Fibroblast of mammary gland (primary cell): ENCODE results near the gene PDZRN3.

Source experiments
- DNase-seq: peaks from one replicate; pipeline ENCODE4 v3.0.0-alpha.2; 2010; ENCODE audit warnings: low read depth
- H3K4me3 ChIP-seq: 2 replicates; pipeline ENCODE4 v1.5.1; 2011; ENCODE audit warnings: low read depth, mild to moderate bottlenecking, low read length, moderate library complexity; ENCODE audit not compliant: control insufficient read depth
- TF ChIP-seq, protein P1 (sequence below): conservative IDR thresholded peaks from 2 replicates; pipeline ENCODE4 v1.5.1; 2011; ENCODE audit warnings: low read depth, low read length, inconsistent platforms; ENCODE audit not compliant: control insufficient read depth, insufficient read depth

PDZRN3 gene

DNA sequence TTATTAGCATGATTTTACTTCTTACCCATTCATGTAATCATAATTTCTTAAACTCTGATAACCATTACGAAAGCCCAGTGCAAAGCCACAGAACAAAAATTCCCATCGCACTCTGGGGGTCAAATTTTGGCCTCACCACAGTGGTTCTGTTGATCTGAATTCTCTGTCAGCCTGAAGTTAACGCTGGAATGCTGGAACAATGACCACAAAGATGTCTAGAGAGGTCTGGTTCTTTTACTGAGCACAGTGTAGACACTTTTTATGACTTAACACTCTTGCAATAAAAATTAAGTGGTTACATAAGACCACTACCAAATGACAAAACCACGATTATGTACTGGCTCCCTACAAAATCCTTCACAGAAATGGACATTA, 94.7 kb downstream of the PDZRN3 start:
- H3K4me3 ChIP-seq: no peak overlapping the region
- DNase-seq: peak; percentile 72
- TF ChIP-seq, protein P1, sequence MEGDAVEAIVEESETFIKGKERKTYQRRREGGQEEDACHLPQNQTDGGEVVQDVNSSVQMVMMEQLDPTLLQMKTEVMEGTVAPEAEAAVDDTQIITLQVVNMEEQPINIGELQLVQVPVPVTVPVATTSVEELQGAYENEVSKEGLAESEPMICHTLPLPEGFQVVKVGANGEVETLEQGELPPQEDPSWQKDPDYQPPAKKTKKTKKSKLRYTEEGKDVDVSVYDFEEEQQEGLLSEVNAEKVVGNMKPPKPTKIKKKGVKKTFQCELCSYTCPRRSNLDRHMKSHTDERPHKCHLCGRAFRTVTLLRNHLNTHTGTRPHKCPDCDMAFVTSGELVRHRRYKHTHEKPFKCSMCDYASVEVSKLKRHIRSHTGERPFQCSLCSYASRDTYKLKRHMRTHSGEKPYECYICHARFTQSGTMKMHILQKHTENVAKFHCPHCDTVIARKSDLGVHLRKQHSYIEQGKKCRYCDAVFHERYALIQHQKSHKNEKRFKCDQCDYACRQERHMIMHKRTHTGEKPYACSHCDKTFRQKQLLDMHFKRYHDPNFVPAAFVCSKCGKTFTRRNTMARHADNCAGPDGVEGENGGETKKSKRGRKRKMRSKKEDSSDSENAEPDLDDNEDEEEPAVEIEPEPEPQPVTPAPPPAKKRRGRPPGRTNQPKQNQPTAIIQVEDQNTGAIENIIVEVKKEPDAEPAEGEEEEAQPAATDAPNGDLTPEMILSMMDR: no peak

DNA sequence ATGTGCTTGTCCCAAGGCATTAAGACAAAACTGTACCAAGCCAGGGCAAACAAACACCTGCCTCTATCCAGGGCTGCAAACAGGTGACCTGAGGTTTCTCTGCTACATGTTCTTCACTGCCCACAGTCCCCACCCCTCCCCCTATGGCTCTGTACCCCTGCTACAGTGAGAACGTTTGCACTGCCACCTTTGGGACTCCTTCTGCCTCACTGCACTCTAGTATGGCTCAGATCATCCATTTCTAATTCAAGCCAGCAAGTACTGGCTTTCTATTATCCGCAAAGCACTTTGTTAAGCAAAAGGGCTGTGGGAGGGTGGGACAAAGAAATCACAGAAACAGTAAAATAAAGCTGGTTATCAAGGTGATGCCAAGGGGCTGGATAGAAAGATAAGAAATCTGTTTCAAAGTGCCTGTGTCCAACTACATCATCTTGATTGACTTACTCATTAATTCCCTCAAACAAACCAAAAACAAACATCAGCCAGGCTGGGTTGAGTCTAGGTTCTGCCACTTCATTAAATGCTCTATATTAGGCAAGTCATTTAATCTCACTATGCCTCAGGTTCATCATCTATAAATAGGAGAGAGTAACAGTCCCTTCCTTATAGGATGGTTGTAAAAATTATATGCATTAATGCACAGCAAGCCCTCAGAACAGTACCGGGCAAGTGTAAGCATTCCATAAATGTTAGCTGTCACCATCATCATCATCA, 95.3 kb downstream of the PDZRN3 start:
- DNase-seq: no peak
- TF ChIP-seq, protein P1: no peak
- H3K4me3 ChIP-seq: no peak overlapping the region

DNA sequence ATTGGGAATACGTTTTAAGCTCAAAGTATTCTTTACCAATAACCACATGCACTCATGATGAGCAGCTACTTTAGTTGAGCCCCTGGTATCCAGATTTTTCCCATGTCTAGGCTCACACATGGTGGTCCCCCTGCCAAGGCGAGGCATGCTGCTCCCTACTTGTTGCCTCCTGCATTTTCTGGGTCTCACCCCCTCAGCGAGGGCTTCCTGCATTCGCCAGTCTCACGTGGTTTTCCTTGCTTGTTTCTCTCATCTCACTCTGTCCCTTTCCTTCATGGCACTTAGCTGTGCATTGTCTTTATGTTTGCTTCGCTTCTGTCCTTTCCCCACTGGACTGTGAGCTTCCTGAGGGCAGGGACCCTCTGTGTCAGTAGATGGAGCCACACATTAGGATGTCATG, 99.2 kb downstream of the PDZRN3 start:
- no peak for DNase-seq

DNA sequence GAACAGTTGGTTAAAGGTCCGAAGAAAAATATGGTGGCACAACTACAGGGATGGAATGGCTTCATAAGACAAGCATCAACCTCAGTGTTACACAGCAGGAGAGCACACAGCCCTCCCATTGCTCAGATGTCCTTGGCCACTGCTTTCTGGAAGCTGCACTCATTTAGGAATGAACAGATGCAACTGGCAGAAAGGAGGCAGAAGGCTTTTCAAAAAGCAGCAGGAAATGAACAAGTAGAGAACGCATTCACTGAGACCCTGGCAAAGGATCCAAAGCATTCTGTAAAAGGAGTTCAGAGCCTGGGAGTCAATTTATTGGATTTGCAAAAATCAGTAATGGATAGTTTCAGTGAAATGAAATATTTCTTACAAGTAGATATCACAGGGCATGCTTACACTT, 101.1 kb downstream of the PDZRN3 start:
- TF ChIP-seq, protein P1: no peak
- no peak overlapping the region for H3K4me3 ChIP-seq
- DNase-seq: no peak

More for the DNA sequence above, 99.2 kb downstream of the PDZRN3 start:
- TF ChIP-seq, protein P1: no peak
- no peak overlapping the region for H3K4me3 ChIP-seq

DNA sequence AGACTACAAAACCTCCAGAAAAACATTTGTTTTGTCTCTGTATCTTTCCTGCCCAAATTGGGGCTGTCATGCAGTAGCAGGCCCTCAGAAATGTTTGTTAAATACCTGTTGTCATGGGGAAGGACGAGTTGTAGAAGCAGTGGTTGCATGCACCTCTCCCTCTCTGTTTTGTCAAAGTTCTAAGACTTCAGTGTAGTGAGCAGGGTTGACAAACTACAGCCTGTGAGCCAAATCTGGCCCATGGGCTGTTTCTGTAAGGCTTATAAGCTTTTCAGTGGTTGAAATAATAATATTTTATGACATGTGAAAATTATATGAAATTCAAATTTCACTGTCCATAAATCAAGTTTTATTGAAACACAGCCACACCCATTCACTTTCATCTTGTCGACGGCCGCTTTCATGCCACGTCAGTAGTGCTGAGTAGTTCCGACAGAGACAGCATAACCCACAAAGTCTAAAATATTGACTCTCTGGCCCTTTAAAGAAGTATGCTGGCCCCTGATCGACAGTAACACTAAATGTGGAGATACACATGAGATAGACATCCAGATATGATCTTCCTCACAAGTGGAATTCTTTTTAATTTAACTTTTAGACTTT, 102.9 kb downstream of the PDZRN3 start:
- no peak overlapping the region for H3K4me3 ChIP-seq
- TF ChIP-seq, protein P1: no peak
- DNase-seq: peak; percentile 46

DNA sequence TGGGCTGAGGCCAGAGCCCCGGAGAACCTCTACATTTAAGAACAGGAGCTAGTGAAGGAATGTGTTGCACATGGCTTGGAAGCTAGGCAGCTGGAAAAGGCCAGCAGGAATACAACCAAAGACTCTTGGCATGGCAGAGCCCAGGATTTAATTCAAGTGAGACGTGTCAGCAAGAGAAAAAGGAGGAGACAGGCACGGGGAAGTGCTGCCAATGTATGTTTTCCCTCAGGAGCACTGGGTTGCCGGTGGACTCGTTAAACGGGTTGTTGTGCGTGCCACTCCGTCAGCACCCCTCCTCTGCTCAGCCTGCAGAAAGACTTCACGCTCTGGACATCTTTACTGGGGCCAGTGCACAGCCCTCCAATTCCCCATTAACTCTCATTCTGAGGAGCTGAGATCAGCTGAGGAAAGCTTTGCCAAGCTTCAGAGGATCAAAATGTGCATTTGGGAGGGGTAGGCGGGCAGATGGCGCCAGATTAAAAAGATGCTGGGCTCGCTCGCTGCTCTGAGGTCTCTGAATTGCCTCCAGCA, 103.7 kb downstream of the PDZRN3 start:
- TF ChIP-seq, protein P1: peak; percentile 15
- H3K4me3 ChIP-seq: no peak overlapping the region

DNA sequence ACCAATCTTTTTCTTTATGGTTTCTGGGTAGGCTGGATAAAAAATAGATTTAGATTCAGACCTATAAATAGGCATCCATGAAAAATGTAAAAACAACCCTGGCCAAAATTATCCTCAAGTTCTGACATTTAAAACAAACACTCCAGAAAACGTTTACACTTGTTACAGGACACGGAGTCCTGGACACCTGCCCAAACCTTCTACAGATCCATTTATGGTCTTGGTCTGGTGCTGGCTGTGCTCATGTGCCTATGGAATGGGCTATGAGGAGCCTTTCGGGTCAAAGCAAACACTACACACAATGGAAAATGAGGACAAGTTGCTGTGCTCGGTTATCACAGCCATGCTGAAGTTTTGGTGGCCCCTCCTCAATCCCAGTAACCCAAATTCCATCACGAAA, 108.1 kb downstream of the PDZRN3 start:
- H3K4me3 ChIP-seq: no peak overlapping the region
- DNase-seq: no peak
- TF ChIP-seq, protein P1: no peak

More for the DNA sequence above, 103.7 kb downstream of the PDZRN3 start:
- peak; percentile 60 for DNase-seq
